HG03060 (cell line): Measurements from ENCODE around the gene CRAMP1.

Experiments
- ATAC-seq: cut with Tn5 transposase; IDR thresholded peaks from one replicate; pipeline ENCODE4 v1.9.1; 2021; ENCODE audit warnings: low read depth, moderate number of reproducible peaks; ENCODE audit not compliant: unreplicated experiment

Gene CRAMP1

GRCh38 chr16:1654505-1655268 lies 42.5 kb downstream of the CRAMP1 start:
- no peak for ATAC-seq

- no peak for ATAC-seq
Measured at GRCh38 chr16:1655269-1655807, 43.2 kb downstream of the CRAMP1 start.

GRCh38 chr16:1655909-1656807 lies 44.0 kb downstream of the CRAMP1 start:
- no peak for ATAC-seq

GRCh38 chr16:1656808-1657617 lies 44.9 kb downstream of the CRAMP1 start:
- no peak for ATAC-seq

GRCh38 chr16:1657841-1658240 lies 45.7 kb downstream of the CRAMP1 start:
- no peak for ATAC-seq

- no peak for ATAC-seq
Measured at GRCh38 chr16:1659031-1659430, 46.9 kb downstream of the CRAMP1 start.

GRCh38 chr16:1661826-1662225 lies 49.7 kb downstream of the CRAMP1 start:
- ATAC-seq, result no peak

GRCh38 chr16:1662543-1662942 lies 50.4 kb downstream of the CRAMP1 start:
- no peak for ATAC-seq

GRCh38 chr16:1665829-1666228 lies 53.7 kb downstream of the CRAMP1 start:
- ATAC-seq, result no peak

GRCh38 chr16:1666316-1666715 lies 54.2 kb downstream of the CRAMP1 start:
- ATAC-seq, result no peak

GRCh38 chr16:1667271-1667670 lies 55.1 kb downstream of the CRAMP1 start:
- ATAC-seq, result no peak

- ATAC-seq, result no peak
Measured at GRCh38 chr16:1667916-1668315, 55.8 kb downstream of the CRAMP1 start.

GRCh38 chr16:1668612-1669319 lies 56.6 kb downstream of the CRAMP1 start:
- ATAC-seq, result no peak

GRCh38 chr16:1669698-1670097 lies 57.5 kb downstream of the CRAMP1 start:
- ATAC-seq, result no peak

- ATAC-seq, result no peak
Measured at GRCh38 chr16:1670371-1670770, 58.2 kb downstream of the CRAMP1 start.

- no peak for ATAC-seq
Measured at GRCh38 chr16:1670866-1671265, 58.7 kb downstream of the CRAMP1 start.

- ATAC-seq, result no peak
Measured at GRCh38 chr16:1673424-1674151, 61.4 kb downstream of the CRAMP1 start.

GRCh38 chr16:1674306-1674705 lies 62.1 kb downstream of the CRAMP1 start:
- no peak for ATAC-seq
